Epithelial cell of esophagus (primary cell): ENCODE measurements around the gene MAGED4.
"Not testable (repeated sequence)": the region's sequence is repeated elsewhere in the genome, so short reads cannot be mapped to it uniquely, and the experiment has no call there.

Experiments used
- DNase-seq: peaks from one replicate; pipeline ENCODE4 v3.0.0; 2010; ENCODE audit warnings: low read depth
- H3K4me3 ChIP-seq: 2 replicates; pipeline ENCODE4 v1.5.1; 2011; ENCODE audit warnings: mild to moderate bottlenecking, low read length, control low read depth
- TF ChIP-seq, protein P1 (sequence below): IDR thresholded peaks from 2 replicates; pipeline ENCODE4 v1.5.1; 2011; ENCODE audit warnings: low read depth, mild to moderate bottlenecking, low read length, control low read depth, inconsistent platforms; ENCODE audit not compliant: insufficient read depth; ENCODE audit errors: missing control alignments

The MAGED4 gene, protein sequence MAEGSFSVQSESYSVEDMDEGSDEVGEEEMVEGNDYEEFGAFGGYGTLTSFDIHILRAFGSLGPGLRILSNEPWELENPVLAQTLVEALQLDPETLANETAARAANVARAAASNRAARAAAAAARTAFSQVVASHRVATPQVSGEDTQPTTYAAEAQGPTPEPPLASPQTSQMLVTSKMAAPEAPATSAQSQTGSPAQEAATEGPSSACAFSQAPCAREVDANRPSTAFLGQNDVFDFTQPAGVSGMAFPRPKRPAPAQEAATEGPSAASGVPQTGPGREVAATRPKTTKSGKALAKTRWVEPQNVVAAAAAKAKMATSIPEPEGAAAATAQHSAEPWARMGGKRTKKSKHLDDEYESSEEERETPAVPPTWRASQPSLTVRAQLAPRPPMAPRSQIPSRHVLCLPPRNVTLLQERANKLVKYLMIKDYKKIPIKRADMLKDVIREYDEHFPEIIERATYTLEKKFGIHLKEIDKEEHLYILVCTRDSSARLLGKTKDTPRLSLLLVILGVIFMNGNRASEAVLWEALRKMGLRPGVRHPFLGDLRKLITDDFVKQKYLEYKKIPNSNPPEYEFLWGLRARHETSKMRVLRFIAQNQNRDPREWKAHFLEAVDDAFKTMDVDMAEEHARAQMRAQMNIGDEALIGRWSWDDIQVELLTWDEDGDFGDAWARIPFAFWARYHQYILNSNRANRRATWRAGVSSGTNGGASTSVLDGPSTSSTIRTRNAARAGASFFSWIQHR

DNA sequence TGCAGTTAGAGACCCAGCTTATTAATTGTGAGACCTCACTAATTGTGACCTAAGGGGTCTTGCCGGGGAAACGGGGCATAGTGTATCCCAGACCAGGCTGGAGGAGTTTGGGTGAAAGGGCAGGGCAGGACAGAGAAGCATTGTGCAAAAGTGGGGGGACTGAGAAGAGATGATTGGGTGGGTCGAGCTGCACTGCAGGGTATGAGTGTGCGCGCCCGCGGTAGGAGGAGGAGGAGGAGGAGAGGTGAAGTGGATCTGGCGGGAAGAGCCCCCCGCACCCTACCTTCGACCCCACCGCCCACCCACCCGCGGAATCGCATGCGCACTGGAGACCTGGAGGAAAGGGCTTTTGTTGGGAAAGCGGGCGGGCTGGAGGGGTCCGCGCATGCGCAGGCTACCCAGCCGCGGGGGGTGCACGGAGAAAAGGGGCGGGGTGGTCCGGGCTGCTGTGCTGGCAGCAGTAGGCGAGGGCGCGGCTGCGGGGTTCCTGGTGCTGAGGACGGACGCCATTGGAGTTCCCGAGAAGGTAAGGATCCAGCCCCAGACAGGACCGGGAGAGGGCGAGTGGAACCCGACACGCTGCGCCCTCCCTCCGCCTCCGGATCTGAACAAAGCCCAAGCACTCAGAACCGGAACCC is at the start of gene MAGED4:
Gene MAGED4 (plus strand): TSS at position 449 of the 638 bp plus-strand sequence. CDS start 1,035 bp downstream, outside the sequence.
- H3K4me3 ChIP-seq, DNase-seq: not testable (repeated sequence)

DNA sequence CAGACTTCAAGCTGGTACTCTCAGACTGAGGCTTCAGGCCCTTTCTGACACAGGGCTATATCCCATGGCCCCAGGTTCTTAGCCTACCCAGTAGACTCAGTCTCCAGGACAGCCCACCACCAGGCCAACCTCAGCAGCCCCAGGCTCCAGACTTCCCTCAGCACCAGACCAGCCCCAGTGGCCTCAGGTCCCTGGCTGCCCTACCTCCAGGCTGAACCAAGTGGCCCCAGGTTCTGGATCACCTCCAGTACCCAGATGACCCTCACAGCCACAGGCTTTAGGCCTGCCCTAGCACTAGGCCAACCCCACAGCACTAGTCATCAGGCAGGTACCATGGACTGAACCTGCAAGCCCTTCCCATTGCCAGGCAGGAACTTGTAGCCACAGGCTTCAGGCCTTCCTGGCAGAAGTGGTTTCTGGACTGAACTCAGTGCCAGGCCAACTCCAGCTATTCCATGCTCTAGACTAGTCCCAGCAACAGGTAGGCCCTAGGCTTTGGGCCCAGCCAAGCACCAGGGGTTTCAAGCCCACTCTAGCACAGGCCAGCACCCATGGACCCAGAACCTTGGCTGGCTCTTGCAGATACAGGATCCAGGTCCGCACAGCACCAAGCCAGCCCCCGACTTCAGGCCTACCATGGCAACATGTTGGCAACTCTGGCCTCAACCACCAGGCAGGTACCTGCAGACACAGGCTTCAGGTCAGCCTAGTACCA is 45.7 kb upstream of the MAGED4 start:
- TF ChIP-seq, protein P1, sequence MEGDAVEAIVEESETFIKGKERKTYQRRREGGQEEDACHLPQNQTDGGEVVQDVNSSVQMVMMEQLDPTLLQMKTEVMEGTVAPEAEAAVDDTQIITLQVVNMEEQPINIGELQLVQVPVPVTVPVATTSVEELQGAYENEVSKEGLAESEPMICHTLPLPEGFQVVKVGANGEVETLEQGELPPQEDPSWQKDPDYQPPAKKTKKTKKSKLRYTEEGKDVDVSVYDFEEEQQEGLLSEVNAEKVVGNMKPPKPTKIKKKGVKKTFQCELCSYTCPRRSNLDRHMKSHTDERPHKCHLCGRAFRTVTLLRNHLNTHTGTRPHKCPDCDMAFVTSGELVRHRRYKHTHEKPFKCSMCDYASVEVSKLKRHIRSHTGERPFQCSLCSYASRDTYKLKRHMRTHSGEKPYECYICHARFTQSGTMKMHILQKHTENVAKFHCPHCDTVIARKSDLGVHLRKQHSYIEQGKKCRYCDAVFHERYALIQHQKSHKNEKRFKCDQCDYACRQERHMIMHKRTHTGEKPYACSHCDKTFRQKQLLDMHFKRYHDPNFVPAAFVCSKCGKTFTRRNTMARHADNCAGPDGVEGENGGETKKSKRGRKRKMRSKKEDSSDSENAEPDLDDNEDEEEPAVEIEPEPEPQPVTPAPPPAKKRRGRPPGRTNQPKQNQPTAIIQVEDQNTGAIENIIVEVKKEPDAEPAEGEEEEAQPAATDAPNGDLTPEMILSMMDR: no peak
- DNase-seq: no peak
- no peak overlapping the region for H3K4me3 ChIP-seq

DNA sequence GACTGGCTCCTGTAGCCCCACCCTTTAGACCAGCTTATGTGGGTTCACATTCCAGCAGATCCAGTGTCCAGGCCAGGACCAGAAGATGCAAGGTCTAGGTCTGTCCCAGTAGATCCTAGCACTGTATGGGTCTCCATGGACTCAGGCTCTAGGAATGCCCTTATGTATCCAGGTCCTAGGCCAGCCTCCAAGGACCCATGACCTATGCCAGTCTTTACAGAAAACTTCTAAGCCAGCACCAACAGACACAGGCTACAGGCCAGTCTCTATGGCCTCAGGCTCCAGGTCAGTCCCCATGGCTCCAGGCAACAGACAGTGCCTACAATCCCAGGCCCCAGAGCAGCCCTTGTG is 45.2 kb upstream of the MAGED4 start:
- TF ChIP-seq, protein P1: no peak
- no peak overlapping the region for H3K4me3 ChIP-seq
- DNase-seq: no peak

DNA sequence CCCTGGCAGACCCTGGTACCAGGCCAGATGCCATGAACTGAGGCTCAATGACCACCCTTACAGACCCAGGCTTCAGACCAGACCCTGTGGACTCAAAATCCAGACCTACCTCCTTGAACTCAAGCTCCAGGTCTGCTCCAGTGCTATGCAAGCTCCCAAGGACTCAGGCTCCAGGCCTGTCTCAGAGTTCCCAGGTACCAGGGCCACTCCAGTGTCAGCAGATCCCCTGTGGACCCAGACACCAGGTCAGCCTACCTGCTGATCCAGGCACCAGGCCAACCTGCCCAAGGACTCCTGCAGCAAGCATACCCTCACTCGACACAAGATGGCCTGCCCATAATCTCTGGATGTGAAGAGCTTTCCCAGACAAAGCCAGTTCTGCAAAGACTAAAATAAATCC is 44.7 kb upstream of the MAGED4 start:
- TF ChIP-seq, protein P1: no peak
- H3K4me3 ChIP-seq: no peak overlapping the region

DNA sequence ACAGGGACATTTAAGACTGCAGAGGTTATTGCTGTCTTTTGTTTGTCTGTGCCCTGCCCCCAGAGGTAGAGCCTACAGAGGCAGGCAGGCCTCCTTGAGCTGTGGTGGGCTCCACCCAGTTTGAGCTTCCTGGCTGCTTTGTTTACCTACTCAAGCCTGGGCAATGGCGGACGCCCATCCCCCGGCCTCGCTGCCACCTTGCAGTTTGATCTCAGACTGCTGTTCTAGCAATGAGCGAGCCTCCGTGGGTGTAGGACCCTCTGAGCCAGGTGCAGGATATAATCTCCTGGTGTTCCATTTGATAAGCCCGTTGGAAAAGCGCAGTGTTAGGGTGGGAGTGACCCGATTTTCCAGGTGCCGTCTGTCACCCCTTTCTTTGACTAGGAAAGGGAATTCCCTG is 34.0 kb upstream of the MAGED4 start:
- DNase-seq, H3K4me3 ChIP-seq: not testable (repeated sequence)

More for the DNA sequence above, 44.7 kb upstream of the MAGED4 start:
- no peak for DNase-seq

DNA sequence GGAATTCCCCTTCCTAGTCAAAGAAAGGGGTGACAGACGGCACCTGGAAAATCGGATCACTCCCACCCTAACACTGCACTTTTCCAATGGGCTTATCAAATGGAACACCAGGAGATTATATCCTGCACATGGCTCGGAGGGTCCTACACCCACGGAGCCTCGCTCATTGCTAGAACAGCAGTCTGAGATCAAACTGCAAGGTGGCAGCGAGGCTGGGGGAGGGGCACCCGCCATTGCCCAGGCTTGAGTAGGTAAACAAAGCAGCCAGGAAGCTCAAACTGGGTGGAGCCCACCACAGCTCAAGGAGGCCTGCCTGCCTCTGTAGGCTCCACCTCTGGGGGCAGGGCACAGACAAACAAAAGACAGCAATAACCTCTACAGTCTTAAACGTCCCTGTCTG is 24.5 kb upstream of the MAGED4 start:
- H3K4me3 ChIP-seq, DNase-seq: not testable (repeated sequence)

DNA sequence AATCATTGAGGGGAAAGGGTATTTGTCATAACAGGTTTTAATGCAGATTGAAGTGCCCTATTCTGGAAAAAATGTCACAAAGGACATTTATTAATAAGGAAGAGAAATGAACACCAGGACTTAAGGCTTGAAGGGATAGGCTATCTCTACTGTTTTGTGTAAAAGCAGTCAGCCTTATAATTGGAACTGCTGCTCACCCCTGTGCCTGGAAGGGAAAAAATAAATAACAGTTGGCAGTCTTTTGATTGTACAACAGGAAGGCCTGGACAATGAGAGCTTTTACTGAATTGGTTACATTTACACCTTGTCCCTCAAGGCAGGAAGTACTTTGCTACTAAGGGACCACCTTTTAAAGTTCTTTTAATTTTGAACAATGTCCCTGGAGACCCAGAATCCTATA is 17.8 kb upstream of the MAGED4 start:
- H3K4me3 ChIP-seq: no peak overlapping the region
- no peak for DNase-seq
- TF ChIP-seq, protein P1: no peak

DNA sequence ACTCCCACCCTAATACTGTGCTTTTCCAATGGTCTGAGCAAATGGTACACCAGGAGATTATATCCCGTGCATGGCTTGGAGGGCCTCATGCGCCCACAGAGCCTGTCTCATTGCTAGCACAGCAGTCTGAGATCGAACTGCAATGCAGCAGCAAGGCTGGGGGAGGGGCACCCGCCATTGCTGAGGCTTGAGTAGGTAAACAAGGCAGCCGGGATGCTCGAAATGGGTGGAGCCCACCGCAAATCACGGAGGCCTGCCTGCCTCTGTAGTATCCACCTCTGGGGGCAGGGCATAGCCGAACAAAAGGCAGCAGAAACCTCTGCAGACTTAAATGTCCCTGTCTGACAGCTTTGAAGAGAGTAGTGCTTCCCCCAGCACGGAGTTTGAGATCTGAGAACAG is 13.6 kb upstream of the MAGED4 start:
- not testable (repeated sequence) for DNase-seq, H3K4me3 ChIP-seq

DNA sequence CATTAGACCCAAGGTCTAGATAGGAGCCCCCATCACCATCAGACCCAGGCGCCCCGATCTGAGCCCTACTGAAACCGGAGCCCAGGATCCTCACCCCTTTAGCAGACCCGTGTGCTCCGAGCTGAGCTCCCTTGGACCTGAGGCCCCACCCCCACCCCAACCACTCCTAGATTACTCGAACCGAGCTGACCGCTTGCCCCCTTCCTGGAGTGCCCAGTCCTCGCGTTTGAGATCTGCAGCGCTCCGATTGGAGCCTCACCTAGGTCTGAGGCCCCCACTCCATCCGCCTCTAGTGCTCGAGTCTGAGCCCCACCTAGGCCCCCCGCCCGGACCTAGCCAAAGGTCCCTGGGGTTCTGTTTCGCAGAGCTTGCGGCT is 378 bp downstream of the MAGED4 start:
- not testable (repeated sequence) for H3K4me3 ChIP-seq

DNA sequence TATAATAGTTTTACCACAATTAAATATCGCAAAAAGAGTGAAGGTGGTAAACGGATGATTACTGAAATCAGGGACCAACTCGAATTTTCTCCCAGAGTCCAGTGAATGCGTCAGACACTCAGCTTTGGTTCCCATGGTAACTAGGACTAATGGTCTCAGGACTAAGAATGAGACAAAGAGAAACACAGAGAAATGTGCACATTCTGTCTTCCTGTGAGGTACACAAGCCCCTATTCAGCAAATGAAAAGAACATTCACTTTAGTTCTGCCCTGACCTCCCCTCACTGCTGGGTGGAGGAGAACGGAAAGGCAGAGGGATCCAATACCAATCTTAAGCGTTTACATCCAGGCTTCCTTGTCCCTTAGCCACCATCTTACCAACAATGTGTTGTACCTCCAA is 26.7 kb downstream of the MAGED4 start:
- not testable (repeated sequence) for H3K4me3 ChIP-seq

More for the DNA sequence above, 378 bp downstream of the MAGED4 start:
- DNase-seq: not testable (repeated sequence)

More for the DNA sequence above, 26.7 kb downstream of the MAGED4 start:
- not testable (repeated sequence) for DNase-seq
